ENCODE results near the gene PCF11. TPM values are rescaled to one million over a fixed set of nuclear protein-coding genes. Genes with fewer than 3 reads are reported as not detected.

Gene PCF11
- total and polyA plus RNA-seq, 2 of the 4 experiments (the other 2 are of a cell fraction): 19.2 to 26.7 TPM

DNA sequence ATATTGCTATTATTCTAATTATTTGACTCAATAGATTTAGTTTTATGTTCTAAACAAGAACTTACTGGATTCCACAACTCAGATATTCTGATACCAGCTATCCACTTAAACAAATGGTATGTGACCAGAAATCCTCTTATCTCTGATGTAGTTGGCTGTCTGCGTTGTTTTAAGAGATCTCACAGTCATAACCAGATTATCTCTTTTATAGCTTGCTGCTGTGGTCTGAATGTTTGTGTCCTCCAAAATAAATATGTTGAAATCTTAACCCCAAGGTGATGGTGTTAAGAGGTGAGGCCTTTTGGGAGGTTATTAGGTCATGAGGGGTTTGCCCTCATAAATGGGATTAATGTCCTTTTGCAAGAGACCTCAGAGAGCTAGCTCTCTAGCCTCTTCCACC, 49.3 kb downstream of the PCF11 start:
- H3K9me1 ChIP-seq (ENCODE audit: insufficient read depth, low read length): no peaks in the 10 kb centered on the region
- ChIA-PET CTCF (no interaction called here), POLR2A (ENCODE audit: unreplicated experiment) (no interaction called here)
- H3K4me2 ChIP-seq (ENCODE audit: low read depth, low read length): no peak overlapping the region
- no peaks in the 10 kb centered on the region for H3K79me1 ChIP-seq (ENCODE audit: low read depth in 1 of 2, low read length in 2 of 2)
- no peak for ATAC-seq (ENCODE audit: low read depth)
- H2BK120ac ChIP-seq (ENCODE audit: low read depth, low read length): no peak overlapping the region
- dilution Hi-C loops (cut with HindIII; ENCODE audit: low sequenced_read_pairs, unreplicated experiment) (no loop called here), in situ Hi-C loops (cut with MboI; ENCODE audit: low sequenced_read_pairs) (no loop called here), intact Hi-C loops (cut with micrococcal nuclease) (loop anchor here (5.0 kb wide), 1 partner anchor 41 kb away; no protein-coding TSS in a partner anchor)
- no peaks in the 10 kb centered on the region for H3K4me1 ChIP-seq (ENCODE audit: control insufficient read depth, insufficient read depth, low read length)
- H2AK5ac ChIP-seq (ENCODE audit: low read depth, low read length): no peak overlapping the region
- H2BK15ac ChIP-seq (ENCODE audit: low read depth, low read length): no peak overlapping the region
- no peak overlapping the region for H2AK9ac ChIP-seq (replicated peaks; ENCODE audit: low read depth, low read length, poor library complexity)
- no peak overlapping the region for H4K5ac ChIP-seq (ENCODE audit: low read depth, low read length)
- H4K20me1 ChIP-seq (ENCODE audit: insufficient read depth, low read length): no peaks in the 10 kb centered on the region
- no TSS peak for BruUV-seq (replicated peaks)
- no peak overlapping the region for H3K56ac ChIP-seq (ENCODE audit: extremely low read depth, insufficient read depth, low read length)
- no peak for TF ChIP-seq BHLHE40 (IDR thresholded peaks at IDR 0.05; ENCODE audit: low read depth, low read length)
- no peak for TF ChIP-seq MAFK (IDR thresholded peaks at IDR 0.05; ENCODE audit: low read depth, low read length)
- TF ChIP-seq, protein P1, sequence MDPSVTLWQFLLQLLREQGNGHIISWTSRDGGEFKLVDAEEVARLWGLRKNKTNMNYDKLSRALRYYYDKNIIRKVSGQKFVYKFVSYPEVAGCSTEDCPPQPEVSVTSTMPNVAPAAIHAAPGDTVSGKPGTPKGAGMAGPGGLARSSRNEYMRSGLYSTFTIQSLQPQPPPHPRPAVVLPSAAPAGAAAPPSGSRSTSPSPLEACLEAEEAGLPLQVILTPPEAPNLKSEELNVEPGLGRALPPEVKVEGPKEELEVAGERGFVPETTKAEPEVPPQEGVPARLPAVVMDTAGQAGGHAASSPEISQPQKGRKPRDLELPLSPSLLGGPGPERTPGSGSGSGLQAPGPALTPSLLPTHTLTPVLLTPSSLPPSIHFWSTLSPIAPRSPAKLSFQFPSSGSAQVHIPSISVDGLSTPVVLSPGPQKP (IDR thresholded peaks at IDR 0.05; ENCODE audit: borderline replicate concordance, low read depth, low read length): no peak
- no peak for TF ChIP-seq MXI1 (IDR thresholded peaks at IDR 0.05; ENCODE audit: borderline replicate concordance, low read depth, low read length)
- TF ChIP-seq, protein P2, sequence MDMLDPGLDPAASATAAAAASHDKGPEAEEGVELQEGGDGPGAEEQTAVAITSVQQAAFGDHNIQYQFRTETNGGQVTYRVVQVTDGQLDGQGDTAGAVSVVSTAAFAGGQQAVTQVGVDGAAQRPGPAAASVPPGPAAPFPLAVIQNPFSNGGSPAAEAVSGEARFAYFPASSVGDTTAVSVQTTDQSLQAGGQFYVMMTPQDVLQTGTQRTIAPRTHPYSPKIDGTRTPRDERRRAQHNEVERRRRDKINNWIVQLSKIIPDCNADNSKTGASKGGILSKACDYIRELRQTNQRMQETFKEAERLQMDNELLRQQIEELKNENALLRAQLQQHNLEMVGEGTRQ (IDR thresholded peaks at IDR 0.05; ENCODE audit: low read depth, low read length): no peak
- TF ChIP-seq FOS (IDR thresholded peaks at IDR 0.05; ENCODE audit: low read depth, low read length): no peak
- no peak for TF ChIP-seq RAD21 (IDR thresholded peaks at IDR 0.05; ENCODE audit: low read length)
- TF ChIP-seq, protein P3, sequence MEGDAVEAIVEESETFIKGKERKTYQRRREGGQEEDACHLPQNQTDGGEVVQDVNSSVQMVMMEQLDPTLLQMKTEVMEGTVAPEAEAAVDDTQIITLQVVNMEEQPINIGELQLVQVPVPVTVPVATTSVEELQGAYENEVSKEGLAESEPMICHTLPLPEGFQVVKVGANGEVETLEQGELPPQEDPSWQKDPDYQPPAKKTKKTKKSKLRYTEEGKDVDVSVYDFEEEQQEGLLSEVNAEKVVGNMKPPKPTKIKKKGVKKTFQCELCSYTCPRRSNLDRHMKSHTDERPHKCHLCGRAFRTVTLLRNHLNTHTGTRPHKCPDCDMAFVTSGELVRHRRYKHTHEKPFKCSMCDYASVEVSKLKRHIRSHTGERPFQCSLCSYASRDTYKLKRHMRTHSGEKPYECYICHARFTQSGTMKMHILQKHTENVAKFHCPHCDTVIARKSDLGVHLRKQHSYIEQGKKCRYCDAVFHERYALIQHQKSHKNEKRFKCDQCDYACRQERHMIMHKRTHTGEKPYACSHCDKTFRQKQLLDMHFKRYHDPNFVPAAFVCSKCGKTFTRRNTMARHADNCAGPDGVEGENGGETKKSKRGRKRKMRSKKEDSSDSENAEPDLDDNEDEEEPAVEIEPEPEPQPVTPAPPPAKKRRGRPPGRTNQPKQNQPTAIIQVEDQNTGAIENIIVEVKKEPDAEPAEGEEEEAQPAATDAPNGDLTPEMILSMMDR (conservative IDR thresholded peaks at IDR 0.05; ENCODE audit: low read depth, low read length): no peak
- no peak for TF ChIP-seq MAZ (IDR thresholded peaks at IDR 0.05; ENCODE audit: borderline replicate concordance, low read depth, low read length)
- no peak for TF ChIP-seq POLR2A (IDR thresholded peaks at IDR 0.05; ENCODE audit: low read depth, low read length)
- no peak for TF ChIP-seq RFX5 (IDR thresholded peaks at IDR 0.05; ENCODE audit: low read depth, low read length)
- no peak for TF ChIP-seq RCOR1 (IDR thresholded peaks at IDR 0.05; ENCODE audit: insufficient replicate concordance, low read length)
- TF ChIP-seq CHD1 (IDR thresholded peaks at IDR 0.05; ENCODE audit: low read depth, low read length): no peak
- peaks cover 5% of the 10 kb centered on the region for H3K36me3 ChIP-seq (ENCODE audit: control insufficient read depth, insufficient read depth, low read length)
- no peaks in the 10 kb centered on the region for H3K9me3 ChIP-seq (ENCODE audit: control insufficient read depth, insufficient read depth, low read length)
- H3K27me3 ChIP-seq (ENCODE audit: control insufficient read depth, insufficient read depth, low read length): no peaks in the 10 kb centered on the region
- no peak overlapping the region for H4K8ac ChIP-seq (ENCODE audit: low read depth in 2 of 2, low read length in 2 of 2)
- H3K18ac ChIP-seq (ENCODE audit: low read depth, low read length): no peak overlapping the region
- WGBS, 2 experiments (ENCODE audit: extremely low coverage in 2 of 2, insufficient read length in 1 of 2): no CpG with 5 or more reads among the region's 1 CpG
- DNase-seq: no peak
- H2BK20ac ChIP-seq (ENCODE audit: low read depth, low read length): no peak overlapping the region
- no peak overlapping the region for H3K23ac ChIP-seq (ENCODE audit: low read depth, low read length)
- H3K4ac ChIP-seq (ENCODE audit: low read depth, low read length): no peak overlapping the region
- H2AFZ ChIP-seq (replicated peaks; ENCODE audit: low read length, poor library complexity): no peak overlapping the region
- H3K14ac ChIP-seq (replicated peaks; ENCODE audit: low read depth, low read length): no peak overlapping the region
- H3K4me3 ChIP-seq (ENCODE audit: insufficient read depth, low read depth, low read length): no peak overlapping the region
- no peak overlapping the region for H4K91ac ChIP-seq (ENCODE audit: insufficient read depth, low read depth, low read length)
- H3K9ac ChIP-seq (ENCODE audit: low read depth, low read length): no peak overlapping the region
- no peak overlapping the region for H2BK5ac ChIP-seq (ENCODE audit: low read depth, low read length, poor library complexity, severe bottlenecking)
- no peak overlapping the region for H3K27ac ChIP-seq (ENCODE audit: insufficient read depth, low read length)

All from IMR-90 (cell line).